Measurements from ENCODE around the gene TNS4. TPM values are rescaled to one million over a fixed set of nuclear protein-coding genes. Genes with fewer than 3 reads are reported as not detected.

The TNS4 gene
- total and polyA plus RNA-seq, 2 donors (not counting 1 experiment from before 2014, with no cell fraction given) = not detected

GRCh38 chr17:40482722-40483121 is 18.7 kb downstream of the TNS4 start:
- CTCF ChIA-PET = interaction anchor here (0.7 to 1.1 kb wide), 2 partner anchors 39 to 371 kb away, joined by 3 read pairs; partner anchors contain the start of gene IGFBP4
- 92% methylated on average over 4 of the region's 6 CpGs for WGBS (ENCODE audit: insufficient coverage)

GRCh38 chr17:40481106-40481505 is 20.3 kb downstream of the TNS4 start:
- H4K20me1 ChIP-seq (ENCODE audit: control insufficient read depth, insufficient read depth, low read length, poor library complexity, severe bottlenecking) = no peaks in the 10 kb centered on the region
- DNase-seq (no peak), ATAC-seq (ENCODE audit: low read depth) (no peak)
- ChIA-PET CTCF (interaction anchor here (1.1 to 2.3 kb wide), 4 partner anchors 38 to 134 kb away, joined by 3 to 16 read pairs (median 6); partner anchors contain the start of gene IGFBP4), POLR2A (interaction anchor here (1.2 to 1.7 kb wide), 2 partner anchors 51 to 52 kb away, joined by 4 to 5 read pairs; no protein-coding TSS in a partner anchor)
- Mint-ChIP-seq H3K4me3 (peak overlapping the region; percentile 80), H3K9me3 (ENCODE audit: insufficient read depth) (no peaks in the 10 kb centered on the region), H3K27ac (peak overlapping the region; percentile 92), H3K4me1 (peaks cover 45% of the 10 kb centered on the region), H3K27me3 (no peaks in the 10 kb centered on the region)
- H3K9ac ChIP-seq (ENCODE audit: low read length) = no peak overlapping the region
- no peaks in the 10 kb centered on the region for H3K79me2 ChIP-seq (ENCODE audit: control insufficient read depth, insufficient read depth, low read length)
- H3K4me1 ChIP-seq (ENCODE audit: control insufficient read depth in 2 of 2, insufficient read depth in 2 of 2, low read length in 2 of 2) = peaks cover 42 to 51% of the 10 kb centered on the region in 2 donors
- WGBS (ENCODE audit: insufficient coverage) = 68% methylated on average over 5 of the region's 7 CpGs
- peak overlapping the region; percentile 65 for H3K4me2 ChIP-seq (replicated peaks; ENCODE audit: low read depth, low read length, poor library complexity, severe bottlenecking)
- H3K27ac ChIP-seq (ENCODE audit: low read length in 2 of 2) = peak overlapping the region; percentile 53 to 86
- TF ChIP-seq, protein P1, sequence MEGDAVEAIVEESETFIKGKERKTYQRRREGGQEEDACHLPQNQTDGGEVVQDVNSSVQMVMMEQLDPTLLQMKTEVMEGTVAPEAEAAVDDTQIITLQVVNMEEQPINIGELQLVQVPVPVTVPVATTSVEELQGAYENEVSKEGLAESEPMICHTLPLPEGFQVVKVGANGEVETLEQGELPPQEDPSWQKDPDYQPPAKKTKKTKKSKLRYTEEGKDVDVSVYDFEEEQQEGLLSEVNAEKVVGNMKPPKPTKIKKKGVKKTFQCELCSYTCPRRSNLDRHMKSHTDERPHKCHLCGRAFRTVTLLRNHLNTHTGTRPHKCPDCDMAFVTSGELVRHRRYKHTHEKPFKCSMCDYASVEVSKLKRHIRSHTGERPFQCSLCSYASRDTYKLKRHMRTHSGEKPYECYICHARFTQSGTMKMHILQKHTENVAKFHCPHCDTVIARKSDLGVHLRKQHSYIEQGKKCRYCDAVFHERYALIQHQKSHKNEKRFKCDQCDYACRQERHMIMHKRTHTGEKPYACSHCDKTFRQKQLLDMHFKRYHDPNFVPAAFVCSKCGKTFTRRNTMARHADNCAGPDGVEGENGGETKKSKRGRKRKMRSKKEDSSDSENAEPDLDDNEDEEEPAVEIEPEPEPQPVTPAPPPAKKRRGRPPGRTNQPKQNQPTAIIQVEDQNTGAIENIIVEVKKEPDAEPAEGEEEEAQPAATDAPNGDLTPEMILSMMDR (IDR thresholded peaks at IDR 0.05) = no peak
- TF ChIP-seq EZH2 (IDR thresholded peaks at IDR 0.05; ENCODE audit: borderline replicate concordance, insufficient read depth, low read depth, low read length, poor library complexity, severe bottlenecking) = no peak
- intact Hi-C loops (cut with micrococcal nuclease) = loop anchor here (2.0 kb wide), 1 partner anchor 50 kb away; no protein-coding TSS in a partner anchor
- peak overlapping the region; percentile 61 for H2AFZ ChIP-seq (ENCODE audit: insufficient read depth, low read depth, low read length, poor library complexity, severe bottlenecking)
- no peaks in the 10 kb centered on the region for H3K27me3 ChIP-seq (replicated peaks in 1 of 4; ENCODE audit: control extremely low read depth in 1 of 4, control insufficient read depth in 3 of 4, insufficient read depth in 4 of 4, low read length in 3 of 4)
- peaks cover 0 to 6% (median 0%) of the 10 kb centered on the region in 3 donors for H3K9me3 ChIP-seq (ENCODE audit: control extremely low read depth in 1 of 3, control insufficient read depth in 2 of 3, insufficient read depth in 1 of 3, low read length in 2 of 3)
- H3K36me3 ChIP-seq (replicated peaks in 1 of 2; ENCODE audit: control extremely low read depth in 1 of 2, control insufficient read depth in 1 of 2, extremely low read depth in 1 of 2, insufficient read depth in 2 of 2, low read length in 1 of 2) = no peaks in the 10 kb centered on the region
- H3K4me3 ChIP-seq (ENCODE audit: control extremely low read depth in 1 of 5, extremely low read depth in 1 of 5, insufficient read depth in 1 of 5, low read depth in 2 of 5, low read length in 4 of 5) = peak overlapping the region in 1 of 5 experiments; percentile 39

More at GRCh38 chr17:40482722-40483121, 18.7 kb downstream of the TNS4 start:
- H3K27ac Mint-ChIP-seq = peak overlapping the region; percentile 44
- H3K4me1 Mint-ChIP-seq = peaks cover 41% of the 10 kb centered on the region
- Histone ChIP-seq H3K9ac (ENCODE audit: low read length) (no peak overlapping the region), H3K4me2 (replicated peaks; ENCODE audit: low read depth, low read length, poor library complexity, severe bottlenecking) (no peak overlapping the region), H2AFZ (ENCODE audit: insufficient read depth, low read depth, low read length, poor library complexity, severe bottlenecking) (no peak overlapping the region), H3K4me3 (ENCODE audit: control extremely low read depth in 1 of 5, extremely low read depth in 1 of 5, insufficient read depth in 1 of 5, low read depth in 2 of 5, low read length in 4 of 5) (no peak overlapping the region), H4K20me1 (ENCODE audit: control insufficient read depth, insufficient read depth, low read length, poor library complexity, severe bottlenecking) (no peaks in the 10 kb centered on the region), H3K27me3 (replicated peaks in 1 of 4; ENCODE audit: control extremely low read depth in 1 of 4, control insufficient read depth in 3 of 4, insufficient read depth in 4 of 4, low read length in 3 of 4) (no peaks in the 10 kb centered on the region), H3K79me2 (ENCODE audit: control insufficient read depth, insufficient read depth, low read length) (no peaks in the 10 kb centered on the region), H3K36me3 (replicated peaks in 1 of 2; ENCODE audit: control extremely low read depth in 1 of 2, control insufficient read depth in 1 of 2, extremely low read depth in 1 of 2, insufficient read depth in 2 of 2, low read length in 1 of 2) (no peaks in the 10 kb centered on the region), H3K27ac (ENCODE audit: low read length in 2 of 2) (no peak overlapping the region), H3K9me3 (ENCODE audit: control extremely low read depth in 1 of 3, control insufficient read depth in 2 of 3, insufficient read depth in 1 of 3, low read length in 2 of 3) (peaks cover 0 to 4% (median 0%) of the 10 kb centered on the region in 3 donors), H3K4me1 (ENCODE audit: control insufficient read depth in 2 of 2, insufficient read depth in 2 of 2, low read length in 2 of 2) (peaks cover 34 to 43% of the 10 kb centered on the region in 2 donors)
- intact Hi-C loops (cut with micrococcal nuclease) = no loop called here
- no peak overlapping the region for H3K4me3 Mint-ChIP-seq
- DNase-seq (no peak), ATAC-seq (ENCODE audit: low read depth) (no peak)
- no peaks in the 10 kb centered on the region for H3K9me3 Mint-ChIP-seq (ENCODE audit: insufficient read depth)
- POLR2A ChIA-PET = interaction anchor here (0.6 kb wide), 1 partner anchor 19 kb away, joined by 5 read pairs; no protein-coding TSS in a partner anchor
- no peaks in the 10 kb centered on the region for H3K27me3 Mint-ChIP-seq
- TF ChIP-seq, protein P1 (IDR thresholded peaks at IDR 0.05) = no peak
- TF ChIP-seq EZH2 (IDR thresholded peaks at IDR 0.05; ENCODE audit: borderline replicate concordance, insufficient read depth, low read depth, low read length, poor library complexity, severe bottlenecking) = no peak

Measured in B cell (primary cell).